ENCODE measurements around the gene BDKRB2.

GRCh38 chr14:96168581-96168980 lies 36.1 kb upstream of the BDKRB2 start:
- TF ChIP-seq CTCF (IDR thresholded peaks at IDR 0.05; ENCODE audit: poor library complexity, severe bottlenecking) (no peak), EP300 (conservative IDR thresholded peaks at IDR 0.05; ENCODE audit: poor library complexity, severe bottlenecking) (no peak), POLR2AphosphoS5 (IDR thresholded peaks at IDR 0.05) (no peak), REST (IDR thresholded peaks at IDR 0.05; ENCODE audit: borderline replicate concordance) (no peak), RAD21 (conservative IDR thresholded peaks at IDR 0.05) (no peak), TAF1 (IDR thresholded peaks at IDR 0.05; ENCODE audit: low read depth) (no peak)
